ENCODE results near the gene CLDN5. TPM values are rescaled to one million over a fixed set of nuclear protein-coding genes. Genes with fewer than 3 reads are reported as not detected.
"Not testable (repeated sequence)": the region's sequence is repeated elsewhere in the genome, so short reads cannot be mapped to it uniquely, and the experiment has no call there.

CLDN5 gene
- total and polyA plus RNA-seq, 5 experiments from 2014 or later, result 0.11 to 0.22 TPM; not detected in 3

DNA sequence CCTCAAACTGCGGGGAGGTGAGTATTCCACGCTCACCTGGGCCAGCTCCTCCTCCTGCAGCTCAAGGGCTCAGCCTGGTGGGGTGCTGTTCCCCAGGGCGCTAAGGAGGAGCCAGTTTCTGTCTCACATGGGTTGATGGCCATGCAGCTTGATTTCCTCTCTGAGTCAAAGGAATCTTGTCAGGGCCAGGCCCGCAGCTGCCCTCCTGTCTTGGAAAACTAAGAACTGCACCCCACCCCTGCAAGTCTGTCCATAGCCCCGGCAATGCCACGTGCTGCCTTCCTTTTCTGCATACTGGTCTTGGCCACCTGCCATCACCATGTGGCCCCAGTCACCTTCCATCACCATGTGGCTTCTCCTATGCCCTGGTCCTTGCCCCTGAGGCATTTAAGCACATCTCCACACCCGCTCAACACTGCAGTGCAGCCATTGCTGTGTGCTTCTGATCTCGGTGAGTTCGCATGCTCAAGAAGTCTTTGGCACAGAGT is 35.2 kb upstream of the CLDN5 start:
- no peak overlapping the region for H3K4me3 Mint-ChIP-seq
- H3K9me3 Mint-ChIP-seq, result no peaks in the 10 kb centered on the region
- H3K36me3 Mint-ChIP-seq, result no peaks in the 10 kb centered on the region
- DNase-seq (no peak), ATAC-seq (no peak)
- H3K4me1 Mint-ChIP-seq, result peaks cover 0 to 3% (median 0%) of the 10 kb centered on the region in 4 donors
- peaks cover 0 to under 1% (median 0%) of the 10 kb centered on the region in 5 donors for H3K27me3 Mint-ChIP-seq
- H3K27ac Mint-ChIP-seq, result no peak overlapping the region
- POLR2A ChIA-PET, result no interaction called here

DNA sequence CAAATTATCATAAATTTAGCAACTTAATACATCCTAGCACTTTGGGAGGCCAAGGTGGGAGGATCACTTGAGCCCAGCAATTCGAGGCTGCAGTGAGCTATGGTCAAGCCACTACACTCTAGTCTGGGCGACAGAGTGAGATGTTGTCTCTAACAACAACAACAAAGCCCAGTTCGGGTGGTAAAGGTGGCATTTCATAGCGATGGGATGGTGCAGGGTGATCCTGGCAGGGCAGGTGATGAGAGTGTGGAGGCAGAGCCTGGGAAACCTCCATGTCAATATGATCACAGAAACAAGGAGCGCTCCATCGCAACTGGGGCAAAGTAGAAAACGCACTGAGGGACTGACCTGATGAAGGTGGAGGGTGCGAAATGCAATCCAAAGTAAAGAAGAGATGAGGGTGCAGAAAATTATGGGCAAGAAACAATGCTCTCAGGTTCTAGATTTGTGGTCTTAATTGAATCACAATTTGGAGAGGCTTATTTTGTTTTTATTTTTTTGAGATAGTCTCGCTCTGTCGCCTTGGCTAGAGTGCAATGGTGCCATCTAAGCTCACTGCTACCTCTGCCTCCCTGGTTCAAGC is 32.8 kb upstream of the CLDN5 start:
- ATAC-seq (no peak), DNase-seq (no peak)
- no peak overlapping the region for H3K27ac Mint-ChIP-seq
- peaks cover 0 to 13% (median 2%) of the 10 kb centered on the region in 9 donors for H3K9me3 Mint-ChIP-seq
- POLR2A ChIA-PET, result no interaction called here
- H3K36me3 Mint-ChIP-seq, result no peaks in the 10 kb centered on the region
- no peak overlapping the region for H3K4me3 Mint-ChIP-seq
- peaks cover 0 to 4% (median 0%) of the 10 kb centered on the region in 5 donors for H3K27me3 Mint-ChIP-seq
- peaks cover 0 to 3% (median 0%) of the 10 kb centered on the region in 4 donors for H3K4me1 Mint-ChIP-seq

DNA sequence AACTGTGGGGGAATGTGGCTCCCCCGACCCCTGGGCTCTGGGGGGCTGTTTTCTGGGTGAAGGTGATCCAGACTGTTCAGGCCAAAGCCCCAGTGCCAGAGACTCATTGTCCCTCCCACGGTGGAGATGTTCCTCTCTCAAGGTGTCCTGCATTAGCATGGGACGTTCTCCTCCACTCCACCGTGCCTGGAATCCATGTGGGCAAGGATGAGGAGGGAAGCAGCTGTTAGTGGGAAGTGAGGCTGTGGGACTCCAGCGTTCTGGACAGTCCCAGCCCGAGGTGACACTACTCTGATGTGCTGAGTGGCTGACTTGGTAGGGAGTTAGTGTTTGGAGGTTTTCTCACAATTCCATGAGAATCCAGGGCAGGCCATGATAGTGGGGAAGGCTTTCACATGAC is 31.4 kb upstream of the CLDN5 start:
- H3K27ac Mint-ChIP-seq, result no peak overlapping the region
- H3K36me3 Mint-ChIP-seq, result no peaks in the 10 kb centered on the region
- no peak for ATAC-seq
- no peak overlapping the region for H3K4me3 Mint-ChIP-seq
- POLR2A ChIA-PET, result no interaction called here
- peaks cover 0 to 13% (median 2%) of the 10 kb centered on the region in 9 donors for H3K9me3 Mint-ChIP-seq
- DNase-seq, result no peak
- peaks cover 0 to 4% (median 0%) of the 10 kb centered on the region in 5 donors for H3K27me3 Mint-ChIP-seq
- H3K4me1 Mint-ChIP-seq, result peaks cover 0 to 2% (median 0%) of the 10 kb centered on the region in 4 donors

DNA sequence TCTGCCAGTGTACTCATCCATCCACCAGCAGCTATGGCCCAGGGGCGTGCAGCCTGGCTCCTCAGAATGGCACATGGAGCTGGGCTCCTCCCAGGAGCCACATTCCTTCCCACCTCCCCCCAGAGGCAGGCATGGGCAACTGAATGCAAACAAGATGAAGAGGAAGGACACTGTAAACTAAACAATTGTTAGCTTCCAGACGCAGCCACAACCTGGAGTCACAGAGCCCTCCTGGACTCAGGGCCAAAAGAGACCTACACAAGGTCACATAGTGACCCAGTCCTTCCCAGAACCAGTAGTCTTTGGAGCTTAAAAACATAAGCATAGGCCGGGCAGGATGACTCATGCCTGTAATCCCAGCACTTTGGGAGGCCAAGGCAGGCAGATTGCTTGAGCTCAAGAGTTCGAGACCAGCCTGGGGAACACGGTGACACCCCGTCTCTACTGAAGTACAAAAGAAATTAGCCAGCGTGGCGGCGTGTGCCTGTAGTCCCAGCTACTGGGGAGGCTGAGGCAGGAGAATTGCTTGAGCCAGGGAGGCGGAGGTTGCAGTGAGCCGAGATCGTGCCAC is 30.7 kb upstream of the CLDN5 start:
- Mint-ChIP-seq H3K27ac (no peak overlapping the region), H3K9me3 (peaks cover 0 to 13% (median 2%) of the 10 kb centered on the region in 9 donors), H3K36me3 (no peaks in the 10 kb centered on the region), H3K4me1 (peaks cover 0 to 2% (median 0%) of the 10 kb centered on the region in 4 donors), H3K27me3 (peaks cover 0 to 4% (median 0%) of the 10 kb centered on the region in 5 donors), H3K4me3 (no peak overlapping the region)
- DNase-seq (no peak), ATAC-seq (no peak)
- POLR2A ChIA-PET, result no interaction called here

DNA sequence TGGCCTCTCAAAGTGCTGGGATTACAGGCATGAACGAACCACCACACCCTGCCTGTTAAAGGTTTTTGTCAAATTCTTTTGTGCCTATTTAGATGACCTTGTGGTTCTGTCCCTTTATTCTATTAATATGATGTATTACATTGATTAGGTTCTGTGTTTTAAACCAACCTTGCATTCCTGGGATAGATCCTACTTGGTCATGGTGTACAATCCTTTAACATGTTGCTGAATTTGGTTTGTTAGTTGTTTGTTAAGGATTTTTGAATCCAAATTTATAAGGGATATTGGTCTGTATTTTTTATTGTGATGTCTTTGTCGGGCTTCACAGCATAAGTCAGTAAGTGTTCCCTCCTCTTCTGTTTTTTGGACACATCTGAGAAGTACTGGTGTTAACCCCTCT is 29.0 kb upstream of the CLDN5 start:
- Mint-ChIP-seq H3K9me3 (peaks cover 0 to 13% (median 2%) of the 10 kb centered on the region in 9 donors), H3K4me3 (no peak overlapping the region), H3K27ac (peak overlapping the region in 1 of 10 donors; percentile 69), H3K4me1 (no peaks in the 10 kb centered on the region), H3K36me3 (no peaks in the 10 kb centered on the region), H3K27me3 (peaks cover 0 to 4% (median 0%) of the 10 kb centered on the region in 5 donors)
- no peak for ATAC-seq
- POLR2A ChIA-PET, result no interaction called here
- no peak for DNase-seq

DNA sequence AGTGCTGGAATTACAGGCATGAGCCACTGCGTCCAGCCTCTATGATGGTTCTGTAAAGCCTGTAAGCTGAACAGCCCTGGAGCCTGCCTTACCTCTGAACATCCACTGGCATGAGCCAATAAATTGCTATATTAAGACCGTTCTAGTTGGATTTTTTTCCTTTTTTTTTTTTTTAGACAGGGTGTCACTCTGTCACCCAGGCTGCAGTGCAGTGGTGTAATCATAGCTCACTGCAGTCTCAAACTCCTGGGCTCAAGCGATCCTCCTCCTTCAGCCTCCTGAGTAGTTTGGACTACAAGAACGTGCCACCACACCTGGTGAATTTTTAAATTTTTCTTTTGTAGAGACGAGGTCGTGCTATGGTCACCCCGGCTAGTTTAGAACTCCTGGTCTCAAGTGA is 26.2 kb upstream of the CLDN5 start:
- Mint-ChIP-seq H3K27me3 (peaks cover 0 to 4% (median 0%) of the 10 kb centered on the region in 5 donors), H3K9me3 (peaks cover 0 to 13% (median 2%) of the 10 kb centered on the region in 9 donors), H3K4me3 (no peak overlapping the region), H3K27ac (no peak overlapping the region), H3K4me1 (no peaks in the 10 kb centered on the region), H3K36me3 (no peaks in the 10 kb centered on the region)
- no peak for DNase-seq
- POLR2A ChIA-PET, result no interaction called here
- no peak for ATAC-seq

DNA sequence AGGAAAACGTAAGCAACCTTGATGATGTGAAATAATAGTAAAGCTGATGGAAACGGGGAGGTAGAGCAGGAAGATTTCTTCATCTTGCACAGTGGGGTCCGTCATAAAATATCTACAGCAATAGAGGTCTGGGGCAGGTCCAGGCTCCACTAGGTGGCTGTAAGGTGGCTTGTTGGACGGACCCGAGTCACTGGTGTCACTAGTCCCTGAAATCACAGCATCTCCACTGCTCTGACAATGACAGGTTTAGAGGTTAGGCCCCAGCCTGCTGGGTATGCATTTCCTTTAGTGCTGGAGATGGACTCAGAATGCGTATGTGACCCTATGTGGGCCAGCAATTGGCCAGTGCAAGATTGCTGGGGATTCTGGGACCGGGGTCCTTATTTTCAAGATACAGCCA is 25.2 kb upstream of the CLDN5 start:
- peak overlapping the region in 1 of 10 donors; percentile 40 for H3K27ac Mint-ChIP-seq
- POLR2A ChIA-PET, result no interaction called here
- ATAC-seq (no peak), DNase-seq (no peak)
- H3K4me1 Mint-ChIP-seq, result no peaks in the 10 kb centered on the region
- H3K4me3 Mint-ChIP-seq, result no peak overlapping the region
- no peaks in the 10 kb centered on the region for H3K36me3 Mint-ChIP-seq
- peaks cover 0 to 13% (median 2%) of the 10 kb centered on the region in 9 donors for H3K9me3 Mint-ChIP-seq
- H3K27me3 Mint-ChIP-seq, result peaks cover 0 to 4% (median 0%) of the 10 kb centered on the region in 5 donors

DNA sequence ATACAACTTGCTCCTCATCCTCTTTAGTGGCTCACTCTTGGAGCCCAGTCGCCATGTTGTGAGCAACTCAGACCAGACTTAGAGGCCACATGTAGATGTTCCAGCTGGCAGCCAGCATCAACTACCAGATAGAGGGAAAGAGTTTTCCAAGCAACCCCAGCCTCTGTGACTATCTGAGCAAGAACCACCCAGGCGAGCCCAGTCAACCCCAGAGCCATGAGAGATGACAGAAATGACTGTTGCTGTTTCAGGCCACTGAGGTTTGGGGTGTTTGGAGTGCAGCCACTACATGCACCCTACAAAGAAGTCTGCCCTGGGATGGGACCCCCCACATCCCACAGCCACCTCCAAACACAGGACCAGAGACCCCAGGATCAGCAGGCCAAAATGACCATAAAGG is 24.8 kb upstream of the CLDN5 start:
- no peaks in the 10 kb centered on the region for H3K27me3 Mint-ChIP-seq
- H3K27ac Mint-ChIP-seq, result no peak overlapping the region
- no peak for DNase-seq
- H3K9me3 Mint-ChIP-seq, result peaks cover 0 to 11% (median 2%) of the 10 kb centered on the region in 9 donors
- no peak overlapping the region for H3K4me3 Mint-ChIP-seq
- H3K4me1 Mint-ChIP-seq, result no peaks in the 10 kb centered on the region
- POLR2A ChIA-PET, result no interaction called here
- ATAC-seq, result no peak
- H3K36me3 Mint-ChIP-seq, result no peaks in the 10 kb centered on the region

DNA sequence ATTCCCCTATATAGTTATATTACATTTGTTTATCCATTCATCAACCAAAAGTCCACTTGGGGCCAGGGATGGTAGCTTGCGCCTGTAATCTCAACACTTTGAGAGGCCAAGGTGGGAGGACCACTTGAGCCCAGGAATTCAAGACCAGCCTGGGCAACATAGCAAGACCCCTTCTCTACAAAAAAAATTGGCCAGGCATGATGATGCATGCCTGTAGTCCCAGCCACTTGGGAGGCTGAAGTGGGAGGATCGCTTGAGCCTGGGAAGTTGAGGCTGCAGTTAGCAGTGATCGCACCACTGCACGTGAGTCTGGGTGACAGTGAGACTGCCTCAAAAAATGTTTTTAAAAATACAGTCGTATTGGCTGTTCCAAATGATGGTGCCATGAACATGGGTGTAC is 24.2 kb upstream of the CLDN5 start:
- H3K36me3 Mint-ChIP-seq, H3K27ac Mint-ChIP-seq, DNase-seq, H3K9me3 Mint-ChIP-seq, H3K27me3 Mint-ChIP-seq, H3K4me1 Mint-ChIP-seq, H3K4me3 Mint-ChIP-seq, POLR2A ChIA-PET, ATAC-seq: not testable (repeated sequence)

DNA sequence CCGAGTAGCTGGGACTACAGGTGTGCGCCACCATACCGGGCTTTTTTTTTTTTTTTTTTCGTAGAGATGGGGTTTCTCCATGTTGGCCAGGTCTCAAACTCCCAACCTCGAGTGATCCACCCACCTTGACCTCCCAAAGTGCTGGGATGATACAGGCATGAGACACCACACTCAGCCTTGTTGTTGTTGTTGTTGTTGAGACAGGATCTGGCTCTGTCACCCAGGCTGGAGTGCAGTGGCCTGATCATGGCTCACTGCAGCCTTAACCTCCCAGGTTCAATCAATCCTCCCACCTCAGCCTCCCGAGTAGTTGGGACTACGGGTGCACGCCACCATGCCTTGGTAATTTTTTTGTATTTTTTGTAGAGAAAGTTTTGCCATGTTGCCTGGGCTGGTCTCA is 23.4 kb upstream of the CLDN5 start:
- no peak for ATAC-seq
- POLR2A ChIA-PET, result interaction anchor here (0.6 kb wide), 1 partner anchor 48 kb away, joined by 3 read pairs; no protein-coding TSS in a partner anchor
- Mint-ChIP-seq H3K27me3 (peaks cover 0 to 2% (median 0%) of the 10 kb centered on the region in 5 donors), H3K4me1 (no peaks in the 10 kb centered on the region), H3K27ac (no peak overlapping the region), H3K4me3 (no peak overlapping the region), H3K9me3 (peaks cover 0 to 4% (median 2%) of the 10 kb centered on the region in 9 donors), H3K36me3 (no peaks in the 10 kb centered on the region)
- DNase-seq, result no peak

DNA sequence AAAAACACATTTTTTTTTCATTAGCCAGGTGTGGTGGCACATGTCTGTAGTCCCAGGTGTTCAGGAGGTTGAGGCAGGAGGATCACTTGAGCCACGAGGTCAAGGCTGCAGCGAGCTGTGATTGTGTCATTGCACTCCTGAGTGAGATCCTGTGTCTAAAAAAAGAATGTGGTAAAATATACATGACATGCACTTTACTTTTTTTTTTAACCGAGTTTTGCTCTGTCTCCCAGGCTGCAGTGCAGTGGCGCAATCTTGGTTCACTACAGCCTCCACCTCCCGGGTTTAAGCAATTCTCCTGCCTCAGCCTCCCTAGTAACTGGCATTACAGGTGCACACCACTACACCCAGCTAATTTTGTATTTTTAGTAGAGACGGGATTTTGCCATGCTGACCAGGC is 22.5 kb upstream of the CLDN5 start:
- H3K27ac Mint-ChIP-seq, result no peak overlapping the region
- no peak for ATAC-seq
- peaks cover 0 to 2% (median 0%) of the 10 kb centered on the region in 5 donors for H3K27me3 Mint-ChIP-seq
- H3K4me3 Mint-ChIP-seq, result no peak overlapping the region
- POLR2A ChIA-PET, result no interaction called here
- no peaks in the 10 kb centered on the region for H3K4me1 Mint-ChIP-seq
- no peaks in the 10 kb centered on the region for H3K36me3 Mint-ChIP-seq
- no peaks in the 10 kb centered on the region for H3K9me3 Mint-ChIP-seq
- no peak for DNase-seq

DNA sequence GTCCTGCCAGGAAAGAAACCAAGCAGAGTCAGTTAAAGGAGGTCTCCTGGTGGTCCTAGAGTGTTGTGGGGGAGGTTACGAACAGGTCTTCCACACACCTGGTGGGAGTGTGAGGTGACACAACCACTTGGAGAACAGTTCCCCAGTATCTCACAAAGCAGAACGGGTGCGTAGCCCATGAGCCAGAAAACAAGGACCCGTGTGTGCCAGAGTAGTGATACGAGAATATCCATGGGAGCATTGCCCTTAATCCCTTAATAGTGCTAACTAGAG is 21.7 kb upstream of the CLDN5 start:
- Mint-ChIP-seq H3K36me3 (no peaks in the 10 kb centered on the region), H3K27me3 (peaks cover 0 to 2% (median 0%) of the 10 kb centered on the region in 5 donors), H3K4me3 (no peak overlapping the region), H3K4me1 (no peaks in the 10 kb centered on the region), H3K27ac (peak overlapping the region in 1 of 10 donors; percentile 51), H3K9me3 (no peaks in the 10 kb centered on the region)
- ATAC-seq (no peak), DNase-seq (no peak)
- POLR2A ChIA-PET, result no interaction called here

DNA sequence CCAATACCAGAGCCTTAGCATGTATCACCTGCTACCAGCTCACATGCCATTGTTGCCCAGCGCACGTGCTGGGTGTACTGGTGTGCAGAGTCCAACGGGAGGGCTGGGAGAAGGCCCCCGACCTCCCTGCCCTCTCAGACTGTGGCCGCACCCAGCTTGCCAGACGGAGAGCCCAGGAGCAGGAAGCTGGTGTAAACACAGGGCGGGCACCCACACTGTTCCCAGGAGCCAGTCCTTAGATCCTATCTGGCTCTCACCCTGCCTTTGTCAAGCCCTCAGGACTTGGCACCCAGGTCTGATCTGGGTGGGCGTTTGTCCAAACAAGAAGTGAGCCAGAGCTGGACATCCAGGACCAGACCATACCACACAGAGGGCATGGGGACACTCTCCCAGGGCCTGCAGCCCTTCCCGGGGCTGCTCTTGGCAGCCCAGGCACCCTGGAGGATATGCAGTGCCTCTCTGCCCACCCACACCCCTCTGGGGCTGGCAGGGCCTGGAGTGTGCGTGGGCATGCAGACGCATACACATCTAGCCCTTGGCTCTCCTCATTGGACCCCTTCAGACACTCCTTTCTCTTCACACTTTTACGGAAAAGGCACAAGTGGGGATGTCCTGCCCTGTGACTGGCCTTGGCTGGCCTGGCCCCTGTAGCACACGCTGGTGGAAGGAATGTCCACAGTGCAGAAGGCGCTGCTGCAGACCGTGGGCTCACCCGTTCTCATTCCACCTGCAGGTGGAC is 19.9 kb upstream of the CLDN5 start:
- POLR2A ChIA-PET, result no interaction called here
- Mint-ChIP-seq H3K36me3 (no peaks in the 10 kb centered on the region), H3K27ac (peak overlapping the region in 2 of 10 donors; percentile 40 to 61), H3K4me3 (no peak overlapping the region), H3K27me3 (peaks cover 0 to 2% (median 0%) of the 10 kb centered on the region in 5 donors), H3K9me3 (no peaks in the 10 kb centered on the region), H3K4me1 (no peaks in the 10 kb centered on the region)
- DNase-seq (no peak), ATAC-seq (no peak)

Data from naive thymus-derived CD8-positive, alpha-beta T cell (primary cell).